Endothelial cell of hepatic sinusoid (primary cell): Measurements from ENCODE around the gene TBP.
"Not testable (repeated sequence)": the region's sequence is repeated elsewhere in the genome, so short reads cannot be mapped to it uniquely, and the experiment has no call there.

Source experiments
- in situ Hi-C: cut with HindIII; loops from 2 replicates; pipeline ENCODE4 v1.10.0; 2017; ENCODE audit warnings: low sequenced_read_pairs

The TBP gene

DNA sequence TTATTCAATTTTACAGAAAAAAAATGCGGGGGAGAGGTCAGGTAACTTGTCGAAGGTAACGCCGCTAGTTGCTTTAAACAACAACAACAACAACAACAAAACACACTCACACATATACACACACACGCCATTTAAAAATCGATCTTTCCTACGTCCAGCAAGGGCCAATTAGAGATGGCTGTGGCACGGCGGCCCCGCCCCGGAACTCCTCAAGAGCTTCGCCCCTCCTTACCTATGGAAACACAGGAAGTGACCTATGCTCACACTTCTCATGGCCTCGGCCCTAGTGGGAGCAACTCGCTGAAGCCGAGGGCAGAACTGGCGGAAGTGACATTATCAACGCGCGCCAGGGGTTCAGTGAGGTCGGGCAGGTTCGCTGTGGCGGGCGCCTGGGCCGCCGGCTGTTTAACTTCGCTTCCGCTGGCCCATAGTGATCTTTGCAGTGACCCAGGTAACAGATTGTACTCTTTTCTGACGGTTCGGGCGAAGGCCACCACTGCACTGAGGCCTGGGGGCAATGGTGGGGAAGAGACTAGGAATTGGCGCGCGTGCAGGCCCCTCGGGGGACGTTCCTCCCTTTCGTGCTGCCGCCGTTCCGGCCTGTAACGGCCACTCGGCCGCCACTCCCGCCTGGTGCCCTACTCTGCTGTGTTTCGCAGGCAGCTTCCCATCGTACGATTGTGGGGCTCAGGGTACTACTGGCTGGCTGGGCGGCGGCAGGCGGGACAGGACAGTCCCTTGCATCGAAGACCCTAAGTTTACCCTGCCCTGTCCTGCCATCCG is at the start of gene TBP:
Gene TBP, plus strand, starts transcription at position 357 of the 783 bp plus-strand sequence. CDS start 2,661 bp downstream, outside the sequence.
- in situ Hi-C loops: no loop called here

DNA sequence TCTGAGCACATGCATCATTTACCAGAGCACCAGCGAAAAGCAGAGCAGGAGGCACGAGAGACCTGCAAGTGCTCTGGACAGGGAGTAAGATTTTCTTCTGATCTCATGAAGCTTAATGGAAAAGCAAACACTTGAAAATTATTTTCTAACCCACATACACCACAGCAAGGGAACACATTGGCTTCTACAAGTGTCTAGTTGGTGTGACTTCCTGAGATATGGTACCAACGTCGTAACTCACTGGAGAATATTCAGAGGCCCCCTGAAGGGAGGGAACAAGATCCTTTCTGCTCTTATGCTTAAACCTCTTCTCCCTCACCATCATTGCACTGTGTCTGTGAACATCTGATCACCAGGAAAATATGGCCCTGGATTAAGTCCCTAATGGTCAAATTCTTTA is 49.7 kb upstream of the TBP start:
- in situ Hi-C loops: loop anchor here (5.0 kb wide), 2 partner anchors 57 to 362 kb away; no protein-coding TSS in a partner anchor

DNA sequence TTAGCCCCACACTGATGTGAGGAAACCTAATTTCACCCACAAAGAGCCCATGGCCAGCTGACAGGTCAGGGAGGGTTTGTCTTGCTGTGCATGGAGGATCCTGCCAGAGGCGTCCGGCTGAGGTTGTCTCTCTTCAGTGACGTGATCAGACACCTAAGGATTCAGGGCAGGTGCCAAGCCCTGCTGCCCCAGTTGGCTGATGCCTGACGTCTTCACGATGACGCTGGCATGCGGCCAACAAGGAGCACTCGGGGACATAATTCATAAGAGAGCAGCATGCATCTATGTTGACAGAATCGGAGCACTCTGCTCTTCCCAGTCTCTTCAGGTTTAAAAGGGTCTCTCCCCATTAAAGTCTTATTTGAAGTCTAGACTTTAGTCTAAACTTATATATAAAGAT is 48.9 kb upstream of the TBP start:
- in situ Hi-C loops: no loop called here

DNA sequence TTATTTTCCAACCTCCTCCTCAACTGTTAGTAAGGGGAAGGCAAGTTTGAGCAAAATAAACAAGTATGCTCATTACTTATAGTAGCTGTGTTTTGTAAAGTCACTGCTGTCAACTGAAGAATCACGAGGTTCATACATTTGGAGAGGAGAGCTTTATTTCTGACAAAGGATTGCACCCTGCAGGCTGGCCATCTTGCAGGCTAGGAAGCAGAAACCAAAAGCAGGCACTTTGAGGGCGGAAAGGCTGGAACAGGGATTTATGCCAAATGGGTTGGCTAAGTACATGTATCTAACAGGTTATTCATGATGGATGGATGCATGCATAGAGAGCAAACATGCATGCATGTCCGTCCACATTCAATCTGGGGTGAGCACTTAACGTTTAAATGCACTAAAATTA is 47.7 kb upstream of the TBP start:
- in situ Hi-C loops: no loop called here

DNA sequence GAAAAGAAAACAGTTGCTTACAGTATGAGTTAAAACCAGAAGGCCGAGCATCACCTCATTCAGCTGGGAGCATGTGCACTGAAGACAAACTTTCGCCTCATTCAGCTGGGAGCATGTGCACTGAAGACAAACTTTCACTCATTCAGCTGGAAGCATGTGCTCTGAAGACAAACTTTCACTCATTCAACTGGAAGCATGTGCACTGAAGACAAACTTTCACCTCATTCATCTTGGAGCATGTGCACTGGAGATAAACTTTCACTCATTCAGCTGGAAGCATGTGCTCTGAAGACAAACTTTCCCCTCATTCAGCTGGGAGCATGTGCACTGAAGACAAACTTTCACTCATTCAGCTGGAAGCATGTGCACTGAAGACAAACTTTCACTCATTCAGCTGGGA is 46.4 kb upstream of the TBP start:
- in situ Hi-C loops: not testable (repeated sequence)

DNA sequence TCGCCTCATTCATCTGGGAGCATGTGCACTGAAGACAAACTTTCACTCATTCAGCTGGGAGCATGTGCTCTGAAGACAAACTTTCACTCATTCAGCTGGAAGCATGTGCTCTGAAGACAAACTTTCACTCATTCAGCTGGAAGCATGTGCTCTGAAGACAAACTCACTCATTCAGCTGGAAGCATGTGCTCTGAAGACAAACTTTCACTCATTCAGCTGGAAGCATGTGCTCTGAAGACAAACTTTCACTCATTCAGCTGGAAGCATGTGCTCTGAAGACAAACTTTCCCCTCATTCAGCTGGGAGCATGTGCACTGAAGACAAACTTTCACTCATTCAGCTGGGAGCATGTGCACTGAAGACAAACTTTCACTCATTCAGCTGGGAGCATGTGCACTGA is 45.9 kb upstream of the TBP start:
- in situ Hi-C loops: not testable (repeated sequence)

DNA sequence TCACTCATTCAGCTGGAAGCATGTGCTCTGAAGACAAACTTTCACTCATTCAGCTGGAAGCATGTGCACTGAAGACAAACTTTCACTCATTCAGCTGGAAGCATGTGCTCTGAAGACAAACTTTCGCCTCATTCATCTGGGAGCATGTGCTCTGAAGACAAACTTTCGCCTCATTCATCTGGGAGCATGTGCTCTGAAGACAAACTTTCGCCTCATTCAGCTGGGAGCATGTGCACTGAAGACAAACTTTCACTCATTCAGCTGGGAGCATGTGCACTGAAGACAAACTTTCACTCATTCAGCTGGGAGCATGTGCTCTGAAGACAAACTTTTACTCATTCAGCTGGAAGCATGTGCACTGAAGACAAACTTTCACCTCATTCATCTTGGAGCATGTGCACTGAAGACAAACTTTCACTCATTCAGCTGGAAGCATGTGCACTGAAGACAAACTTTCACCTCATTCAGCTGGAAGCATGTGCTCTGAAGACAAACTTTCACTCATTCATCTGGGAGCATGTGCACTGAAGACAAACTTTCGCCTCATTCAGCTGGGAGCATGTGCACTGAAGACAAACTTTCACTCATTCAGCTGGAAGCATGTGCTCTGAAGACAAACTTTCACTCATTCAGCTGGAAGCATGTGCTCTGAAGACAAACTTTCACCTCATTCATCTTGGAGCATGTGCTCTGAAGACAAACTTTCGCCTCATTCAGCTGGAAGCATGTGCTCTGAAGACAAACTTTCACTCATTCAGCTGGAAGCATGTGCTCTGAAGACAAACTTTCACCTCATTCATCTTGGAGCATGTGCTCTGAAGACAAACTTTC is 45.1 kb upstream of the TBP start:
- in situ Hi-C loops: not testable (repeated sequence)

DNA sequence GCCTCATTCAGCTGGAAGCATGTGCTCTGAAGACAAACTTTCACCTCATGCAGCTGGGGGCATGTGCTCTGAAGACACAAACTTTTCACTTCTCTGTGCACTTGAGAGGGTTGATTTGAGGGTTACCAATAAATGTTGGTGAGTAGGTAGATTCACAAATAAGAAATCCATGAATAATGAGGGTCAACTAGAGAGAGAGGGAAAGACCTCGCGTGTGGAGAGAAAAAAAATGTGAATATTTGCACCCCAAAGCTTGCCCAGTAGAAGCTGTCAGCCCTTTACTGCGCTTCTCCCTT is 44.5 kb upstream of the TBP start:
- in situ Hi-C loops: no loop called here

DNA sequence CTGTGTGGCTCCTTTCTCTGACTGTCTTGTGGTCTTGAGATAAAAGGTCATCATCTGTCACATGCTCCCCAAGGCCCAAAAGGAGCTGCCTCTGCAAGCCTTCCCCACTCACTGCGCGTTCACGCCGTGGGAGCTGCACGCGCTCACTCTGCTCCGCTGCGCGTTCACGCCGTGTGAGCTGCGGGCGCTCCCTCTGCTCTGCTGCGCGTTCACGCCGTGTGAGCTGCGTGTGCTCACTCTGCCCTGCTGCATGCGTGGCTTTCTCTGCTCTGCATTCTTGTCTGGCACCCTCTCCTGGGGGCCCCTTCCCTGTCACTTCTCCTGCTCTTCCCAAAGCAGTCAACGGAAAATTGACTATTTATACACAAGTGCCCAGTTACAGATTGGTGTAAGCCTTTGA is 43.5 kb upstream of the TBP start:
- in situ Hi-C loops: no loop called here

DNA sequence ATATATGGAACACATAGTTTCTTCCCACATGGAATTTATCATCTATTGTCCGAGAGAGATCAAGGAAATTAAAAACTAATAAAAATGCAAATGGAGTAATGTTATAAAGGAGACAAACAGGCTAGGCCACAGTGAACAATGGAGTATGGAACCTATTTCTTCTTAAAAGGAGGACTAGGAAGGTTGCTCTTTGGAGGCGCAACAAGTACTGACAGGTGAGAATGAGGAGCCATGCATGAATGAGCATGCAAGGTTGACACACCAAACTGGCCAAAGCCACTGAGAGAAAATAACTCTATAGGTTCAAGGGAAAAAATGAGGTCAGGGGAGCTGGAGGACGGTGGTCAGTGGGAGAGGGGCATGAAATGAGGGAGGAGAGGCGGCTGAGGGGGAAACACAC is 41.9 kb upstream of the TBP start:
- in situ Hi-C loops: no loop called here

DNA sequence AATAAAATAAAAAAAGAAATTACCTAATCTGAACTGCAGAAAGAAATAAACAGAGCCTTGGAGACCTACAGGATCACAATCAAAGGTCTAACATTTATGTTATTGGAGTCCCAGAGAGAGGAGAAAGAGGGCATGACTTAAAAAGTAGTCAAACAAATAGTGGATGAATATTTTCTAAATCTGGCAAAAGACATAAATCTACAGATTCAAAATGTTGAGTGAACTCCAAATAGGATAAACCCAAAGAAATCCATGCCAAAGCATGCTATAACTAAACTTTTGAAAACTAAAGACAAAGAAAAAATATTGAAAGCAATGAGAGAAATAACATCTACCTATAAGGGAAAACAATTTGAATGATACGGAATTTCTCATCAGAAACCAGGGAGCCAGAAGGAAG is 39.3 kb upstream of the TBP start:
- in situ Hi-C loops: no loop called here

DNA sequence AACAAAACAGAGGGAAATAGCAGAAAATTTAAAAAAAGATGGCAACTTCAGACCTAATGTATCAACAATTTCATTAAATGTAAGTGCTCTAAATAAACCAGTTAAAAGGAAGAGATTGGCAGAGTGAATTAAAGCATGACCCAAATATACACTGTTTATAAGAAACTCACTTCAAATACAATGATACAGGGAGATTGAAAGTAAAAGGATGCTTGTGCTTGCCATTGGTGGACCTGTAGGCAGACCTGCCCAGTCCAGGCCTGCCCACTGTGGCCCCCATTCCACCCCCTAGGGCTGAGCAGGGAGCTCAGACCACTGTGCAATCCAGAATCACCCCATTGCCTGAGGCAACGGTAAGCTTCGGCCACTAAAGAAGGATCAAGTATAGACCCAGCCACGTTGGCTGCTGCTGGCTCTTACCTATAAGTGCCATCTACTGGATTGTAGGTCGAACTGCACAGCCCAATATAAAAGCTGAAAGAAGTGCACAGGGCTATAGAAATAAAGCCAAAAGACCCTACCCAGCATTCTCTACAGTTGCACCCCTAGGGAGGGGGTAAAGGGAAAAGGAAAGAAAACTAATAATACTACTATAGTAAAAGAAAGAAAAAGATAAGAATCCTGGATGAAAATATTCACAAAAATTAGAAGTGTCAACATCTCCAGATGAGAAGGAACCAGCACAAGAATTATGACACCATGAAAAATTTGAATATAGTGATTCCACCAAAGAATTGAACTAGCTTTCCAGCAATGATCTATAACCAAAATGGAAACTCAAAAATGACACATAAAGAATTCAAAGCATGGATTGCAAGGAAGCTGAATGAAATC is 37.2 kb upstream of the TBP start:
- in situ Hi-C loops: no loop called here

DNA sequence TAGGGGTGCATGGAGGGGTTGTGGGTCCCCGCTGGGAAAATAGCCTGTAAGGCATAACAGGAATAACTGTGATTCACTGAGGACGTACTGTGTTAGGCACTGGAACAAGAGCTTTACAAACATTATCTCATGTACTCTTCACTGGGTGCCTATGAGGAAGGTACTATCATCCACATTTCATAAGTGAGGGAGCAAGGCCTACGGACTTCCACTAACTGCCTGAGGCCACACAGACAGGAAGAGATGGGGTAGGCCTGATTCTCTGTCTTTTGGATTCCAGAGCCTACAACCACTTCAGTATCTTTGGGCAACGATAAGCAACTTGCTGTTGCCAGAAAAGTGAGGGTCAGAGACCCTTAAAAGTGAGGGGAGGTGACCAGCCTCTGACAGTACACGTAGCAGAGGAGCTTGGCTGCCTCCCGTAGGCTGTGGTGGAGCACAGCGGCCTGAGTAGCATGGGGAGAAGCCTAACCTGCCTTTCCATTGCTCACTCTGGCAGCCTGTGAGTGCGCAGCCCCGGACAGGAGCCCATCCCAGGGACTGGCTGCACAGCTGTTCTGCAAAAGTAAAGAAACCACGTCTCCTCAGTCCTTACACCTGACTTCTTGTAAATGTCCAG is 31.5 kb upstream of the TBP start:
- in situ Hi-C loops: no loop called here

DNA sequence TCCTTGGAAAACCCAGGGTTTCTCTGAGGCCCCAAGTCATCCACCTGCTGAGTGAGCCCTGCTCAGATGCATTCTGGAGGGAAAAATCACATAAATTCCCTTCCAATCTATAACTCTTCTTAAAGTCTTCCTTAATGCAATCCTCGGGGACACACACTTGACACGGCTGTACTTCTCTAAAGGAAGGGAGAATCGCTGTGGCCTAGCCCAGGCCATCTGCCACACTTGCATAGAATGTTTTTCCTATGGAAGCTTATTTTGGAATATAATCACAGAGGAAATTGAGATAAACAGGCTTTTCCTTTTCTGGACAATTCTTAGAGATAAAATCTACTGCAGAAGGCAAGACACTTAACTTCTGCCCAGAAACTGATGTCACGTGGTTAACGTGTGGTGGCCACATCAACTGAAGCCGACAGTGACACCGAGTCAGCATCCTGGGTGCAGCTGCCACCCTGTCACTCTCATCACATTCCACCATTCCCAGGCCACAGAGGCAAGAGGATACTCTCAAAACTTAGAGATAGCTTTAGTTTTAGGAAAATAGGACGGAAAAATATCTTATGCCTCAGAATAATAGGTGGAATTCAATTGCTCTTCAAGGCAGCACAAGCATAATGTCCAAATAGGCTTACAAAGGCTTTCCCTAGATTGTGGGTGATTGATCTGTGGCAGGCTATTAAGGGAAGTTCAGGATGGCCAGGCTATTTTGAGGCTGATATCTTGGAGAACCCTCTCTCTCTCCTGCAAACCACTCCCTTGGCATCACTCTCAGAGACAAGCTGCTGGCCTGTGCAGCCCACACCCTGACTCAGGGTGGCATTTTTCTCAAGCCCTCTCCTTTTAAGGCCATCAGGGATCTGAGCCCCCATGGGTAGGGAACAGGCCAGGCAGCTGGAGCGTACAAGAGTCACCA is 30.7 kb upstream of the TBP start:
- in situ Hi-C loops: no loop called here

DNA sequence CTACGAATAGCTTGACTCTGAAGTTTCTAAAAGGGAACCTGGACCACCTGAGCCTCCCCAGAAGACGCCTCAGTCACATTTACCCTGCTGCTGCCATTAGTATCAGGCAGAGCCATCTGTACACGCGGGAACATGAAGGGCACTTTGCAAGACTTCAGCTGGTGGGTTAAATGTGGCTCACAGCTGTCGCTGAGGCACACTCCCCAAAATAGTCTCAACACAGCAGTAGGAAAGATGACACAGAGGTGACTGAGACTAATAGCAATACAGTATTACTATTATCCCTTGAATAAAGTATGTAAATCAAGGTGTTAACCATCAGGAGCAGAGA is 30.0 kb upstream of the TBP start:
- in situ Hi-C loops: no loop called here

DNA sequence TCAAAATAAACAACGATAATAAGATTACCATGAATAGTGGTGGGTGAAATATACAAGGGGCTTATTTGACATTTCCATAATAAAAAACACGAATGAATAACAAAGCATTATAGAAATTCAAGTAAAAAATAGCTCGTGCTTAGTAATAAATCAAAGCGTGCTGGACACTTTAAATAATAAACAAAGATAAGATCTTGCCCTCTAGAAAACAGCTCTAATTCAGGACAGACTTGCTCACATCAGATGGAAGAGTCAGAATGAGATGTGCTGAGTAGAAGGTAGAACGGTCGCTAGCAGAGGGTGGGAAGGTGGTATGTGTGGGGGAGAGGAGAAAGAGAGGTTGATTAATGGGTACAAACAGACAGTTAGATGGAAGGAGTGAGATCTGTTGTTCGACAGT is 28.4 kb upstream of the TBP start:
- in situ Hi-C loops: no loop called here

DNA sequence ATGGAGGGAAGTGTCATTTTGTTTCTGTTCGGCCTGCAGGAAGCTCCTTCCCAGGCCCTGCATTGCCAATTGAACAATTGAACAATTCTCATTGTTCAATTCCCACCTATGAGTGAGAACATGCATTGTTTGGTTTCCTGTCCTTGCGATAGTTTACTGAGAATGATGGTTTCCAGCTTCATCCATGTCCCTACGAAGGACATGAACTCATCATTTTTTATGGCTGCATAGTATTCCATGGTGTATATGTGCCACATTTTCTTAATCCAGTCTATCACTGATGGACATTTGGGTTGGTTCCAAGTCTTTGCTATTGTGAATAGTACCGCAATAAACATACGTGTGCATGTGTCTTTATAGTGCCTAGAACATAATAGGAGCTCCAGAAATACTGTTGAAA is 26.2 kb upstream of the TBP start:
- in situ Hi-C loops: not testable (repeated sequence)

DNA sequence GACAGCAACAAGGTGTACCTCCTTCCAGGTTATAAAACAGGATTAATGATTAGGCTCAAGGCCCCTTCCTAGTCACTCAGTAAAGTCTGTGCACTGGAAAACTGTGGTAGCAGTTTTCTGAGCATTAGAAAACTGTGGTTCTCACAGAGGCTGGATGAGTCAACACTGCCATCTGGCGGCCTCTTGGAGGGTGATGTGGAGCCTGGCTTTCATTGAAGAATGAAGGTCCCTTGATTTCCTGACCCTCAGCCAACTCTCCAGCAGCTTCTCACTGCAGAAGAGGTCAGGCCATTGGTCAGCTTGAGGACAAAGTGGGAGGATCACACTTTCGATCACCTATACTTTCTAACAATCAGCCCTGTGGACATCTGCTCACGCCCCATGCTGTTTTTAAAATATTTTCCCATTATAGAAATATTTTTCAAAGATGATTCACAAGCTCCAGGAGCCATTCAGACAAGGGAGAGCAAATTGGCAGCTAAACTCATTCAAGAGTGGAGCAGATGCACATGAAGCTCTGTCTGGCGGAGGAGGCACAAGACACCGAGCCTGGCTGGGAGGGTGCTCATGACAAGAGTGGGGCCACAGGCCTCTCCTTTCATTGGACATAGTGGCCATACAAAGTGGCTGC is 24.2 kb upstream of the TBP start:
- in situ Hi-C loops: no loop called here

DNA sequence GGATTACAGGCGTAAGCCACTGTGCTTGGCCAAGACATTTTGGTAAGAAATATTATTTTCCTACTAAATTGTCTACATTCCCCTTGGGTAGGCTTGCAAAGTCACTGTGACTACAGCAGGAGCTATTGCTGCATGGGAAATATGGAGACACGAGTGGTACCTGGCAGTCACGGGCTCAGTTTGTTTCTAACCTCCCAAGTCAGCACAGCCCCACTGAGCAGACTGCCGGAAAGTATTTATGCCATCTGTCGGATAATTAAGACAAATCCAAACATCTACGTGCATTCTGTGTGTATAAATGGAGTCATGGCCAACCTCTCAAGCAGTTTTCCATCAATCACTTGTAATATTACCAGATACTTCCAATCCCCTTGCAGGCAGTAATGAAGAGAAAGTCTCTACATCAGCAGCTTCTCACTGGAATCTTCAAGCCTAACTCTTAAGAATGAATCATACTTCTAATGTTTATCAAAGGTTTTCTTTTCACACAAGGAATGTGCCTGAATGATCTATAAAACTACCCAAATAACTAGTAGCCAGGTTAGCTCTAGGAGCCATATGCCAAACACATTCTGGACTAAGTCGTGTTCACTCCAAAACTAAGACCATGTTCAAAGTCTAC is 21.2 kb upstream of the TBP start:
- in situ Hi-C loops: no loop called here
